ENCODE data around the gene CHST9.

- TF ChIP-seq EP300 (IDR thresholded peaks at IDR 0.05; ENCODE audit: low read depth) (no peak), POLR2A (IDR thresholded peaks at IDR 0.05) (no peak), POLR2AphosphoS5 (IDR thresholded peaks at IDR 0.05) (no peak)
- TF ChIP-seq, protein P1, sequence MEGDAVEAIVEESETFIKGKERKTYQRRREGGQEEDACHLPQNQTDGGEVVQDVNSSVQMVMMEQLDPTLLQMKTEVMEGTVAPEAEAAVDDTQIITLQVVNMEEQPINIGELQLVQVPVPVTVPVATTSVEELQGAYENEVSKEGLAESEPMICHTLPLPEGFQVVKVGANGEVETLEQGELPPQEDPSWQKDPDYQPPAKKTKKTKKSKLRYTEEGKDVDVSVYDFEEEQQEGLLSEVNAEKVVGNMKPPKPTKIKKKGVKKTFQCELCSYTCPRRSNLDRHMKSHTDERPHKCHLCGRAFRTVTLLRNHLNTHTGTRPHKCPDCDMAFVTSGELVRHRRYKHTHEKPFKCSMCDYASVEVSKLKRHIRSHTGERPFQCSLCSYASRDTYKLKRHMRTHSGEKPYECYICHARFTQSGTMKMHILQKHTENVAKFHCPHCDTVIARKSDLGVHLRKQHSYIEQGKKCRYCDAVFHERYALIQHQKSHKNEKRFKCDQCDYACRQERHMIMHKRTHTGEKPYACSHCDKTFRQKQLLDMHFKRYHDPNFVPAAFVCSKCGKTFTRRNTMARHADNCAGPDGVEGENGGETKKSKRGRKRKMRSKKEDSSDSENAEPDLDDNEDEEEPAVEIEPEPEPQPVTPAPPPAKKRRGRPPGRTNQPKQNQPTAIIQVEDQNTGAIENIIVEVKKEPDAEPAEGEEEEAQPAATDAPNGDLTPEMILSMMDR (IDR thresholded peaks at IDR 0.05), result no peak
Observed at GRCh38 chr18:26864658-26865057, 320.4 kb downstream of the CHST9 start.

Data from transverse colon (tissue), 4 donors.